ENCODE results near the gene PHF20. TPM values are rescaled to one million over a fixed set of nuclear protein-coding genes. Genes with fewer than 3 reads are reported as not detected.

Gene PHF20
- polyA plus RNA-seq, 1 donor (not counting 4 experiments of a cell fraction or from before 2014, with no cell fraction given) = 31.9 TPM

- no peak for FAIRE-seq
- Histone ChIP-seq H3K36me3 (ENCODE audit: control insufficient read depth in 2 of 2, extremely low read depth in 1 of 2, insufficient read depth in 2 of 2, low read length in 2 of 2) (peaks cover 2 to 4% of the 10 kb centered on the region in 2 experiments), H3K4me1 (ENCODE audit: control insufficient read depth, extremely low read depth, insufficient read depth, low read length) (peaks cover 38% of the 10 kb centered on the region), H3K9ac (ENCODE audit: control insufficient read depth, extremely low read depth, insufficient read depth, low read length) (peak overlapping the region; percentile 95), H3K9me3 (ENCODE audit: control insufficient read depth, low read depth, low read length) (no peaks in the 10 kb centered on the region), H3K27ac (ENCODE audit: control insufficient read depth, insufficient read depth, low read length) (peak overlapping the region; percentile 69), H3K9me1 (ENCODE audit: control insufficient read depth, extremely low read depth, insufficient read depth, low read length) (no peaks in the 10 kb centered on the region), H3K79me2 (ENCODE audit: control insufficient read depth, insufficient read depth, low read length) (peaks cover 39% of the 10 kb centered on the region), H3K27me3 (ENCODE audit: control insufficient read depth, extremely low read depth, insufficient read depth, low read length) (no peaks in the 10 kb centered on the region), H3K4me3 (ENCODE audit: control insufficient read depth in 2 of 3, extremely low read depth in 1 of 3, insufficient read depth in 2 of 3, low read depth in 1 of 3, low read length in 3 of 3) (peak overlapping the region in 1 of 3 experiments; percentile 71), H2AFZ (ENCODE audit: control insufficient read depth, low read length) (peak overlapping the region; percentile 84), H3K4me2 (ENCODE audit: control insufficient read depth, extremely low read depth, insufficient read depth, low read depth, low read length) (peak overlapping the region; percentile 71), H4K20me1 (ENCODE audit: control insufficient read depth, extremely low read depth, insufficient read depth, low read length) (no peaks in the 10 kb centered on the region)
- dilution Hi-C loops (cut with MboI; ENCODE audit: extremely low pct_ligation_motif_present, low sequenced_read_pairs) = no loop called here
- TF ChIP-seq EZH2 (IDR thresholded peaks at IDR 0.05; ENCODE audit: low read length) = no peak
- no peak for TF ChIP-seq CTCF (optimal IDR thresholded peaks at IDR 0.05 in 1 of 3, IDR thresholded peaks at IDR 0.05 in 1 of 3, conservative IDR thresholded peaks at IDR 0.05 in 1 of 3; ENCODE audit: extremely low read depth in 1 of 3, insufficient read depth in 2 of 3, low read length in 3 of 3)
- no peak for DNase-seq (ENCODE audit: low read depth, low spot score)
Observed at GRCh38 chr20:35771367-35771688, 487 bp upstream of the PHF20 start.

GRCh38 chr20:35772563-35773058, 796 bp downstream of the PHF20 start:
- TF ChIP-seq EZH2 (IDR thresholded peaks at IDR 0.05; ENCODE audit: low read length) (no peak), CTCF (optimal IDR thresholded peaks at IDR 0.05 in 1 of 3, IDR thresholded peaks at IDR 0.05 in 1 of 3, conservative IDR thresholded peaks at IDR 0.05 in 1 of 3; ENCODE audit: extremely low read depth in 1 of 3, insufficient read depth in 2 of 3, low read length in 3 of 3) (no peak)
- Histone ChIP-seq H3K4me2 (ENCODE audit: control insufficient read depth, extremely low read depth, insufficient read depth, low read depth, low read length) (peak overlapping the region; percentile 72), H3K9me1 (ENCODE audit: control insufficient read depth, extremely low read depth, insufficient read depth, low read length) (no peaks in the 10 kb centered on the region), H4K20me1 (ENCODE audit: control insufficient read depth, extremely low read depth, insufficient read depth, low read length) (no peaks in the 10 kb centered on the region), H3K36me3 (ENCODE audit: control insufficient read depth in 2 of 2, extremely low read depth in 1 of 2, insufficient read depth in 2 of 2, low read length in 2 of 2) (peaks cover 2 to 4% of the 10 kb centered on the region in 2 experiments), H2AFZ (ENCODE audit: control insufficient read depth, low read length) (no peak overlapping the region), H3K27me3 (ENCODE audit: control insufficient read depth, extremely low read depth, insufficient read depth, low read length) (no peaks in the 10 kb centered on the region), H3K9ac (ENCODE audit: control insufficient read depth, extremely low read depth, insufficient read depth, low read length) (peak overlapping the region; percentile 95), H3K79me2 (ENCODE audit: control insufficient read depth, insufficient read depth, low read length) (peaks cover 51% of the 10 kb centered on the region), H3K9me3 (ENCODE audit: control insufficient read depth, low read depth, low read length) (no peaks in the 10 kb centered on the region), H3K4me3 (ENCODE audit: control insufficient read depth in 2 of 3, extremely low read depth in 1 of 3, insufficient read depth in 2 of 3, low read depth in 1 of 3, low read length in 3 of 3) (peak overlapping the region; percentile 71 to 97 (median 77)), H3K4me1 (ENCODE audit: control insufficient read depth, extremely low read depth, insufficient read depth, low read length) (peaks cover 45% of the 10 kb centered on the region), H3K27ac (ENCODE audit: control insufficient read depth, insufficient read depth, low read length) (peak overlapping the region; percentile 90)
- no peak for DNase-seq (ENCODE audit: low read depth, low spot score)
- FAIRE-seq = no peak
- dilution Hi-C loops (cut with MboI; ENCODE audit: extremely low pct_ligation_motif_present, low sequenced_read_pairs) = no loop called here
